Measurements from ENCODE around the gene SHOX.
"Not testable (repeated sequence)": the region's sequence is repeated elsewhere in the genome, so short reads cannot be mapped to it uniquely, and the experiment has no call there.

The SHOX gene

DNA sequence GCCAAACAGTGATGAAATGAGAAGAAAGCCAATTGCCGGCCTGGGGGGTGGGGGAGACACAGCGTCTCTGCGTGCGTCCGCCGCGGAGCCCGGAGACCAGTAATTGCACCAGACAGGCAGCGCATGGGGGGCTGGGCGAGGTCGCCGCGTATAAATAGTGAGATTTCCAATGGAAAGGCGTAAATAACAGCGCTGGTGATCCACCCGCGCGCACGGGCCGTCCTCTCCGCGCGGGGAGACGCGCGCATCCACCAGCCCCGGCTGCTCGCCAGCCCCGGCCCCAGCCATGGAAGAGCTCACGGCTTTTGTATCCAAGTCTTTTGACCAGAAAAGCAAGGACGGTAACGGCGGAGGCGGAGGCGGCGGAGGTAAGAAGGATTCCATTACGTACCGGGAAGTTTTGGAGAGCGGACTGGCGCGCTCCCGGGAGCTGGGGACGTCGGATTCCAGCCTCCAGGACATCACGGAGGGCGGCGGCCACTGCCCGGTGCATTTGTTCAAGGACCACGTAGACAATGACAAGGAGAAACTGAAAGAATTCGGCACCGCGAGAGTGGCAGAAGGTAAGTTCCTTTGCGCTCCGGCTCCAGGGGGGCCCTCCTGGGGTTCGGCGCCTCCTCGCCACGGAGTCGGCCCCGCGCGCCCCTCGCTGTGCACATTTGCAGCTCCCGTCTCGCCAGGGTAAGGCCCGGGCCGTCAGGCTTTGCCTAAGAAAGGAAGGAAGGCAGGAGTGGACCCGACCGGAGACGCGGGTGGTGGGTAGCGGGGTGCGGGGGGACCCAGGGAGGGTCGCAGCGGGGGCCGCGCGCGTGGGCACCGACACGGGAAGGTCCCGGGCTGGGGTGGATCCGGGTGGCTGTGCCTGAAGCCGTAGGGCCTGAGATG is at the start of gene SHOX:
Gene SHOX, plus strand, starts transcription at position 180 of the 885 bp plus-strand sequence. Its CDS starts 107 bp downstream, at position 287.
- no peak for DNase-seq

GRCh38 chrX:581066-581465 is 49.5 kb upstream of the SHOX start:
- no peak for DNase-seq

DNA sequence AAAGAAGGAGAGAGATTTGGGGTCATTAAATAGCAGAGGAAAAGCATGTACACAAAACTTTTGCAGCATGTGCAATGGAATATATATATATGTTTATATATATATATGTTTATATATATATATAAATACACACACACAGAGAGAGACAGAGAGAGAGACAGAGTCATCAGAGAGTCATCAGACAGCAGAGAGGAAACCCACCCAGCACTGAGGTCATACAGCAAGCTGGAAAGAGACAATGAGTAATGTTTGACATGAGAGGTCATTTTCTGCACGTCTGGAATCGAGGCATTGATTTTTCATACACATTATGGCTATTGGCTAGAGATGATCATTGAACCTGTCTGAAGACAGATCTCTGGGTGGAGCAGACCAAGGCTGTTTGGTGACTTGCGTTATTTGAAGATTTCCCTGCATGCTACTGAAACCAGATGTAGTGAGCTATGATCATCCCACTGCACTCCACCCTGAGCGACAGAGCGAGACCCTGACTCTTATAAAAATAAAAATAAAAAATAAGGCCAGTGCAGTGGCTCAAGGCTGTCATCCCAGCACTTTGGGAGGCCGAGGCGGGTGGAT is 48.8 kb upstream of the SHOX start:
- DNase-seq: no peak

DNA sequence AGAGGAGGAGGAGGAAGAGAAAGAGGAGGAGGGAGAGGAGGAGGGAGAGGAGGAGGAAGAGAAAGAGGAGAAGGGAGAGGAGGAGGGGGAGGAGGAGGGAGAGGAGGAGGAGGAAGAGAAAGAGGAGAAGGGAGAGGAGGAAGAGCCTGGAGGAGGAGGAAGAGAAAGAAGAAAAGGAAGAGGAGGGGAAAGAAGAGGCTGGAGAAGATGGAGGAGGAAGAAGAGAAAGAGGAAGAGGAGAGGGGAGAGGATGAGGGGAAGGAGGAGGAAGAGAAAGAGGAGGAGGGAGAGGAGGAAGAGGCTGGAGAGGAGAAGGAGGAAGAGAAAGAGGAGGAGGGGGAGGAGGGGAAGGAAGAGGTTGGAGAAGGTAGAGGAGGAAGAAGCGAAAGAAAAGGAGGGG is 46.0 kb upstream of the SHOX start:
- no peak for DNase-seq

DNA sequence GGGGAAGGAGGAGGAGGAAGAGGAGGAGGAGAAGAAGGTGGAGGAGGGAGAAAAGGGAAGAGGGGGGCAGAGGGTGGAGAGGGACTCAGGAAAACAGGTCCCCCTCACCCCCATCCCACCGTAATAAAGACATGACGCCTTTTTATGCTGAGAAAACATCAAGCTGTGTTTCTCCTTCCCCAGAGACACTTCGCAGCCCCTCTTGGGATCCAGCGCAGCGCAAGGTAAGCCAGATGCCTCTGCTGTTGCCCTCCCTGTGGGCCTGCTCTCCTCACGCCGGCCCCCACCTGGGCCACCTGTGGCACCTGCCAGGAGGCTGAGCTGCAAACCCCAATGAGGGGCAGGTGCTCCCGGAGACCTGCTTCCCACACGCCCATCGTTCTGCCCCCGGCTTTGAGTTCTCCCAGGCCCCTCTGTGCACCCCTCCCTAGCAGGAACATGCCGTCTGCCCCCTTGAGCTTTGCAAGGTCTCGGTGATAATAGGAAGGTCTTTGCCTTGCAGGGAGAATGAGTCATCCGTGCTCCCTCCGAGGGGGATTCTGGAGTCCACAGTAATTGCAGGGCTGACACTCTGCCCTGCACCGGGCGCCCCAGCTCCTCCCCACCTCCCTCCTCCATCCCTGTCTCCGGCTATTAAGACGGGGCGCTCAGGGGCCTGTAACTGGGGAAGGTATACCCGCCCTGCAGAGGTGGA is 45.3 kb upstream of the SHOX start:
- DNase-seq: no peak

DNA sequence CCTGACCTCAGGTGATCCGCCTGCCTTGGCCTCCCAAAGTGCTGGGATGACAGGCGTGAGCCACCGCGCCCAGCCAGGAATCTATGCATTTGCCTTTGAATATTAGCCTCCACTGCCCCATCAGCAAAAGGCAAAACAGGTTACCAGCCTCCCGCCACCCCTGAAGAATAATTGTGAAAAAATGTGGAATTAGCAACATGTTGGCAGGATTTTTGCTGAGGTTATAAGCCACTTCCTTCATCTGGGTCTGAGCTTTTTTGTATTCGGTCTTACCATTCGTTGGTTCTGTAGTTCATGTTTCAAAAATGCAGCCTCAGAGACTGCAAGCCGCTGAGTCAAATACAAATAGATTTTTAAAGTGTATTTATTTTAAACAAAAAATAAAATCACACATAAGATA is 44.2 kb upstream of the SHOX start:
- no peak for DNase-seq

- DNase-seq: not testable (repeated sequence)
Measured at GRCh38 chrX:589261-589660, 41.3 kb upstream of the SHOX start.

DNA sequence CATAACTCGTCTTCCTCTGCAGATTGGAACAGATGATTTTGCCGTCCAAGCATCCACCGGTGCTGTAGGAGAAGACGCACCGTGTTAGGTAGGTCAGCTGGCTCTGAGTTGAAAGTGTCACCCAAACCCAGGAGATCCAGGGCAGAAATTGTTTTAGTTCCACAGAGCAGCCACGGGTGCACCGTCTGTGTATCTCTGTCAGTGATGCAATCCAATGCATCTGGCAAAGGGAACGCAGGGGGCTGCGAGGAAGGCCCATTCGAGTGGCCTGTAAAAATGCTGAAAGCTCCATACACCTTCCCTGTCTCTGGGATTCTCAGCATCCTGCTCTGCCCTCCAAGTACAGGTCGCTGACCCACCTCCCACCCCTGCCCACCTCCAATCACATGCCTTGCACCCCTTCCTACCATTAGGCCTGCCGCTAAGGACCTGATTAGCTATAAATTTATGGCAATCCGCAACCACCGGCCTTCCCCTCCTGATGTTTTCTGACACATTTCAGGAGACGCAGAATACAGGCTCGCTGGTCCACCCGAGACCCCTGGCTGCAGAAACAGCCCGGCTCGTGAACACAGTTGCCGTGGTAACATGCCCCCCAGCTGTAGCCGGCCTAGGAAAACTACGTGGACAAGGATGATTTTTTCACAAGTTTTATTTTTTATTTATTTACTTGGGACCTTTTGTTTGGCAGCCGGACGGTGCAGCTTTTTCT is 39.7 kb upstream of the SHOX start:
- DNase-seq: no peak

DNA sequence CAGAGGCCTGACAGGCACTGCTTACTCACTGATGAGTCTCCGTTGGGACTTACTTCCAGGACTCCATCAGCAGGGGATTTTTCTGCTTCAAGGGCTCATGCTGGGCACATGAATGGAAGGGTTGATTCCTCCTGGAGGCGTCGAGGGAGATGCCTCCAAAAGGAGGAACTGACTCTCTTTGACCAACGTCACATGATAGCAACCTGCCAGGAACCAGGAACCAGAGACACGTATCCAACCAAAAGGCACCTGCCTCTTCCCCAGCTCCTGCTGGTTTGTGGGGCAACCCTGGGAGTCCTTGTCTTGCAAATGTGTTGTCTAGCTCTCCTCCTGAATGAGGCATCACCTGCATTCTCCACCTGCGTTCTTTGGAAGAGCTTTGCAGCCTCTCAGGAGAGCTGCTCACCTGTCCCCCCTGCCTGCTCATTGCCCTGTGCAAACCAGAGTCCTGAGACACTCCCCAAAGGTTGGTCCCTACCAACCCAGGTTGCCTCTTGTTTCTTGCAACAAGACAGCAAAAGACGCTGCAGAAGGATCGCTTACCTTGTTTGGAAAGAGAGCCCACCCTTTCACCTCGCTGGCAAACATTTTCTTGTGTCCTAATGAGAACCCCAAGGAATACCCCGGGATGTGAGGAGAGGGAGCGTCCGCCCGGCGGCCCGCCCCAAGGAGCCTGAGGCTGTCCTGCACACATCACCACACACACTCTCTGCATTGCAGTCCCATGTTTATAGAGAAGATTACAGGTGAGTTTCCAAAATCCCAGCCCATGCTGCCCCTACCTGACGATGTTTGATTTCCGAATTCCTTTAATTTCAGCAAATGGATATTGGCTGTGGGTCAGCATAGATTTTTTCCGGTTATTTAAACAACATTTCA is 30.5 kb upstream of the SHOX start:
- no peak for DNase-seq

DNA sequence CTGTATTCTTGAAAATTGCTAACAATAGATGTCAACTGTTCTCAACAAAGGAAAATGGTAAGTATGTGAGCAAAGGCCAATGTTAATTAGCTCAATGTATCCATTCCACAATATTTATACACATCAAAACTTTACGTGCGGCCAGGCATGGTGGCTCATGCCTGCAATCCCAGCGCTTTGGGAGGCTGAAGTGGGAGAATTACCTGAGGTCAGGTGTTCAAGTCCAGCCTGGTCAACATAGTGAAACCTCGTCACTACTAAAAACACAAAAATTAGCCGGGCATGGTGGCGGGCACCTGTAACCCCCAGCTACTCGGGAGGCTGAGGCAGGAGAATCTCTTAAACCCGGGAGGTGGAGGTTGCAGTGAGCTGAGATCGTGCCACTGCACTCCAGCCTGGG is 27.6 kb upstream of the SHOX start:
- DNase-seq: not testable (repeated sequence)

GRCh38 chrX:604616-605015 is 26.0 kb upstream of the SHOX start:
- not testable (repeated sequence) for DNase-seq

DNA sequence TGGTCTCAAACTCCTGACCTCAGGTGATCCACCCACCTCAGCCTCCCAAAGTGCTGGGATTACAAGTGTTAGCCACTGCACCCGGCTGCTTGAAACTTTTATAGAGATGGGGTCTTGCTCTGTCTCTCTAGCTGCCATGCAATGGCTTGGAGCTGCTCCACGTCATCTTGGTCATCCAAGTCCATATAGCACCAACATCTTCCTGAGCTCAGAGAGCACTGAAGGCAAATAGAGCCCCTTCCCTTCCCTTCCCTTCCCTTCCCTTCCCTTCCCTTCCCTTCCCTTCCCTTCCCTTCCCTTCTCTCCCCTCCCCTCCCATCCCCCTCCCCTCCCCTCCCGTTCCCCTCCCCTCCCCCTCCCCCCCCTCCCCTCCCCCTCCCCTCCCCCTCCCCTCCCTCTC is 22.5 kb upstream of the SHOX start:
- DNase-seq: not testable (repeated sequence)

GRCh38 chrX:614136-614535 is 16.5 kb upstream of the SHOX start:
- no peak for DNase-seq

DNA sequence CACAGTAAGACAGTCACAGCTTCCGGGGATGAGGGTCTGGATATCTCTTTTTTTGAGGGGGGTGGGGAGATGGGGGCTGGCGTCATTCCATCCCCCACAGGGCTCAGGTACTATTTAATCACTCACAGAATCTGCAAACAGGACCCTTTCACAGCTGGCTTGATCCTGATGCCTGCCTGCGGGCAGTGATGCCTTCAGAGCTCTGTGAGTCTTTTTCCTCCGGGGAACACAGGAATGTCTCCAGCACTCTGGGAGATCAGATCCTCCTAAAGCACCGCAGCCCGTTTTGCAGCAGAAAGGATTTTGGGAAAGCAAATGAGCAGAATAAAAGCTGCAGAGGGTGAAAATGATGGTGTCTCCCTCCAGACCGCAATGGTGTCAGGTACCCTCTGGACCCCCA is 13.2 kb upstream of the SHOX start:
- no peak for DNase-seq

GRCh38 chrX:617891-618290 is 12.7 kb upstream of the SHOX start:
- DNase-seq: no peak

- DNase-seq: not testable (repeated sequence)
Measured at GRCh38 chrX:618304-618703, 12.3 kb upstream of the SHOX start.

DNA sequence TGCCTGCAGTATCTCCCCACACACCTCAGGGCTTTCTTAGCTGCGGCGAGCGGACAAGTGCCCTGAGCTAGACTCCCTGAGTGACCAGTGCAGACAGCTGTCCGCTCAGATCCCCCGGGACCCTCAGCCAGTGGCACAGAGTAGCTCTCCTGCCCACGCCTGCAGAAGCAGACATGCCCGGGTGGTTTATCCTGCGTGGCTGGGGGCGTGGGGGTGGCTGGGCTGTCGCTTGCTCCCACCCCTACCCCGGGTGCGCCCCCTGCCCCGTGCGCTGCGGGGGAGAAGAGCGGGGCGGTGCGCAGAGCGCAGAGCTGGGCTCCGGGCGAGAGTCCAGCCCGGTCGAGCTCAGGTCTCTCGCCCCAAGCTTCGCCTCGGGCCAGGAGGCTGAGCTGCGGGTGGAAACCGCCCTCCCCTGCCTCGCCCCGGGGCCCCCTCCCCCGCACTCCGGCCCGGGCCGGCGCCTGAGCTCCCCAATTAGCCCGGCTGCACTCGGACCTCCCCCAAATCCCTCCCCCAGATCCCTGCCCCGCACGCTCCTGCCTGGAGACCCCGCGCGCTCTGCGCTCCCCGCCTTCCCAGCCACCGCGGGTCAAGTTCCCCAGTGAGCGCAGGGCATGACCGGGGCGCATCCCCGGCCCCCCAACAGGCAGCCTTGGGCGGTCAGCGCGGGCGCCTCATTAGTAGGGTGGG is 11.7 kb upstream of the SHOX start:
- no peak for DNase-seq

DNA sequence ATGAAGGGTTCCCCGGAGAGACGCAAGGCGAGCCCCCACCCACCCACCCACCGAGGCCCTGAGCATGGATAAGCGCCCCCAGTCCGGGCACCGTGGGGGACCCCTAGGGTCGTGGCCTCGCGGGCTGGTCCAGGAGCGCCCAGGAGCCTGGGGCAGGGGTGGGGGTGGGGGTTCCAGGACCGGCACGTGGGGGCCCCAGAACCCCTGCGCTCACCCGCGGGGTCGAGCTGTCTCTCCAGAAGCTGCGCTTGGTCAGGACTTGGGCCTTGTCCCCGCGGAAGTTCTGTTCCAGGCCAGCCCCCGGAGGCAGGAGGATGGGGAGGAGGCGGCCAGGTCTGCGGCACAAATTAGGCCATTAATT is 11.2 kb upstream of the SHOX start:
- no peak for DNase-seq

GRCh38 chrX:619812-620531 is 10.6 kb upstream of the SHOX start:
- DNase-seq: no peak

DNA sequence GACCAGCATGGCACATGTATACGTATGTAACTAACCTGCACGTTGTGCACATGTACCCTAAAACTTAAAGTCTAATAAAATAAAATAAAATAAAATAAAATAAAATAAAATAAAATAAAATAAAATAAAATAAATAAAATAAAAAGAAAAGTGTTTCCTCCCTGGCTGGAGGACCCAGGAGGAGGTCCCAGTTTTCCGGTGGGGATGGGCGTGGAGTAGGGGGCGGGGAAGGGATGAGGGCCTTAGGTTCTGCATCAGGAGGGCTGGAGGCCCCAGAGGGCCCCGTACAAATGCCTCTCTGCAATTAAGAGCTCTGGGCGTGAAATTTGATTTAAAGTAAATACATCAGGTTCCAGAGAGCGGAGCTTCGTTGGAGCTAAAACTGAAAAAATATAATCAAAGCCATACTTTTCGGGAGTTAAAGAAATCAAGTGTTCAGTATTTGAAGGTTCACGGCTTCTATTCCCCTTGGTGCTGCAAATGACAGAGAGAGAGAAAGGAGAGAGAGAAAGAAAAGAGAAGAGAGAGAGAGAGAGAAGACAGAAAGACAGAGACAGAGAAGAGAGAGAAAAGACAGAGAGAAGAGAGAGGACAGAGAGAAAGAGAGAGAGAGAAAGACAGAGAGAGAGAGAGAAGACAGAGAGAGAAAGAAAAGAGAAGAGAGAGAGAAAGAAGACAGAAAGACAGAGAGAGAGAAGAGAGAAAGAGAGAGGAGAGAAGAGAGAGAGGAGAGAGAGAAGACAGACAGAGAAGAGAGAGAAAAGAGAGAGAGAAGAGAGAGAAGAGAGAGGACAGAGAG is 8.7 kb upstream of the SHOX start:
- no peak for DNase-seq
